Measurements from ENCODE around the gene EPHA8. TPM values are rescaled to one million over a fixed set of nuclear protein-coding genes. Genes with fewer than 3 reads are reported as not detected.

Gene EPHA8
- total and polyA plus RNA-seq, 8 donors = not detected

DNA sequence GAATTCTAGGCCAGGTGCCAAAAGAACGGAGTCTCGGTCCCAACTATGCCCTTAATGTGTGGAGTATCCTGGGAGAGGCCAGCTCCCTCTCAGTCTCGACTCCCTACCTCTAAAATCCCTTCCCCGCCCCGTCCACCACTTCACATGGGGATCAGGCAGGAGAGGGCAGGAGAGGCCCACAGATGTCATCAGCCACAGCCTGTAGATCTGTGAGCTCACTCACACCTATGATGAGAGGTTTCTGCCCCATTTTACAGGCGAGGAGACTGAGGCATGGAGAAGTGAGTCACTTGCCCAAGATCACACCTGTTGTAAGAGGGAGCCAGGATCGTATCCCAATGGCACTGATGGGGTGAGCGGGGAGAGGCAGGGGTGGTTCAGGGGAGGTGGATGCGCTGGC, 20.4 kb upstream of the EPHA8 start:
- Histone ChIP-seq H3K27me3 (peaks cover 0 to 45% (median 19%) of the 10 kb centered on the region in 3 donors), H3K36me3 (no peaks in the 10 kb centered on the region), H3K4me1 (no peaks in the 10 kb centered on the region), H3K4me3 (no peak overlapping the region), H3K9me3 (no peaks in the 10 kb centered on the region), H3K27ac (no peak overlapping the region)
- no peak for DNase-seq
- WGBS, 5 donors = 61 to 75% (median 68%) methylated on average over 8 to 9 of the region's 9 CpGs
- TF ChIP-seq CTCF (IDR thresholded peaks at IDR 0.05) = no peak
- TF ChIP-seq POLR2A (IDR thresholded peaks at IDR 0.05) = no peak
- TF ChIP-seq EP300 (IDR thresholded peaks at IDR 0.05) = no peak
- no peak for TF ChIP-seq POLR2AphosphoS5 (IDR thresholded peaks at IDR 0.05)
- intact Hi-C loops (cut with DNase I; ENCODE audit: low total_unique reads) = no loop called here

DNA sequence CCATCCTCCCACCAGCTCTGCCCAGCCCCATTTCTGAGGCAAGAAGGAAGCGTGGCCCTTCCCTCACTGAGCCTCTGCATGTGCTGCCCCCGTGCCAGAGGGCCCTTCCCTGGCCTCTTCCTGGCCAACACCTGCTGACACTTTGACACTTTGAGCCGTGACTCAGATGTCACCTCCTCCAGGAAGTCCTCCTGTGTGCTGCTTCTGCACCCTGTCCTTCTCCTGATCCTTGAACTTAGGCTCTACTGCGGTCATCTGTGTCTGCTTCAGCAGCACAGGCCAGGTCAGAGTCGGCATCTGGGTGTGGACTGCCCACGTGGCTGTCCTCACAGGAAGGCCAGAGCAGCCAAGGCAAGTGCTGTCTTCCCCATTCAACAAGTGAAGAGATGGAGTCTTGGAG, 19.6 kb upstream of the EPHA8 start:
- 64 to 76% (median 72%) methylated on average over 6 of the region's 6 CpGs for WGBS, 5 donors
- TF ChIP-seq POLR2AphosphoS5 (IDR thresholded peaks at IDR 0.05) (no peak), CTCF (IDR thresholded peaks at IDR 0.05) (no peak), EP300 (IDR thresholded peaks at IDR 0.05) (no peak), POLR2A (IDR thresholded peaks at IDR 0.05) (no peak)

DNA sequence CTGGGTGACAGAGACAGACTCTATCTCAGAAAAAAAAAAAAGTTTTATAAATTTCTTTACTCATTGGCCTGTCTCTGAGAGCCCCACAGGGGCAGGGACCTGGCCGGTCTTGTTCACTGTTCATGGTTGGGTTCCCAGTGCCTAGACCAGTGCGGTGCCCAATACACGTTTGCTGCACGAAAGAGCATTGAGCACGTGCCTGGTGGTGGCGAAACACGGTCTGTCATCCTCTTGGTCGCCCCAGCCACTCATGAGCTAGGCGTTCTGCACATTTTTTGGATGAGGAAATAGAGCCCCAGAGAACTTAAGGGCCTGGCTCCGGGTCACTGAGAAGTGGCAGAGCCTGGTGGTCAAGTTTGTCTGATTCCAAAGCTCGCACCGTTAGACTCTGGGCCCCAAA, 18.7 kb upstream of the EPHA8 start:
- Histone ChIP-seq H3K4me3 (no peak overlapping the region), H3K4me1 (no peaks in the 10 kb centered on the region), H3K9me3 (no peaks in the 10 kb centered on the region), H3K27ac (no peak overlapping the region), H3K27me3 (peaks cover 0 to 63% (median 25%) of the 10 kb centered on the region in 3 donors), H3K36me3 (no peaks in the 10 kb centered on the region)
- no peak for TF ChIP-seq POLR2A (IDR thresholded peaks at IDR 0.05)
- no peak for TF ChIP-seq CTCF (IDR thresholded peaks at IDR 0.05)
- no peak for TF ChIP-seq POLR2AphosphoS5 (IDR thresholded peaks at IDR 0.05)
- no peak for TF ChIP-seq EP300 (IDR thresholded peaks at IDR 0.05)
- intact Hi-C loops (cut with DNase I; ENCODE audit: low total_unique reads) = no loop called here
- no peak for DNase-seq
- 82 to 89% (median 84%) methylated on average over 11 to 12 of the region's 12 CpGs for WGBS, 5 donors

More for the DNA sequence above, 19.6 kb upstream of the EPHA8 start:
- no peaks in the 10 kb centered on the region for H3K9me3 ChIP-seq
- peaks cover 0 to 53% (median 25%) of the 10 kb centered on the region in 3 donors for H3K27me3 ChIP-seq
- intact Hi-C loops (cut with DNase I; ENCODE audit: low total_unique reads) = no loop called here
- no peaks in the 10 kb centered on the region for H3K36me3 ChIP-seq
- no peak for DNase-seq
- no peak overlapping the region for H3K4me3 ChIP-seq
- H3K4me1 ChIP-seq = no peaks in the 10 kb centered on the region
- no peak overlapping the region for H3K27ac ChIP-seq

DNA sequence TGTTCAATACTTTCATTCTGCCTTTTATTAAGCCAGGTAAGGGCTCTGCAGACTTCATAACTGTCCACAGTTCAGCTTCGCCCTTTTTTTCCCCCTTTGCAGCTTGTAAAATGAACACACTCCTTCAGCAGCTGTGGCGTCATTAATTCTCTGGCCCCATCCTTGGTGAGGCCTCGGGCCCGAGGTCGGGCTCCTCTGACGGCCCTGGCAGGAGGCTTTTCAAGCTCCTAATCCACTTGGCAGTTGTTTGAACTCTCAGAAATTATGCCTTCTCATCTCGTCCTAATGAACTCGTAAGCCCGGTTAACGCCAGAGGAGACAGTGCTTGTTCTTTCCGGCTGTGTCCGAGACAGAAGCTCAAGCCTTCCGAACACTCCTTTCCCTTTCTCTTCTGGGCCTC, 18.1 kb upstream of the EPHA8 start:
- no peak for DNase-seq
- intact Hi-C loops (cut with DNase I; ENCODE audit: low total_unique reads) = no loop called here
- H3K36me3 ChIP-seq = no peaks in the 10 kb centered on the region
- no peak overlapping the region for H3K4me3 ChIP-seq
- WGBS, 5 donors = 49 to 66% (median 59%) methylated on average over 13 of the region's 13 CpGs
- TF ChIP-seq CTCF (IDR thresholded peaks at IDR 0.05) (no peak), POLR2A (IDR thresholded peaks at IDR 0.05) (no peak), POLR2AphosphoS5 (IDR thresholded peaks at IDR 0.05) (no peak), EP300 (IDR thresholded peaks at IDR 0.05) (no peak)
- H3K27me3 ChIP-seq = peaks cover 0 to 67% (median 25%) of the 10 kb centered on the region in 3 donors
- H3K27ac ChIP-seq = no peak overlapping the region
- H3K9me3 ChIP-seq = no peaks in the 10 kb centered on the region
- no peaks in the 10 kb centered on the region for H3K4me1 ChIP-seq
